Measurements from ENCODE around the gene PTPRU.

DNA sequence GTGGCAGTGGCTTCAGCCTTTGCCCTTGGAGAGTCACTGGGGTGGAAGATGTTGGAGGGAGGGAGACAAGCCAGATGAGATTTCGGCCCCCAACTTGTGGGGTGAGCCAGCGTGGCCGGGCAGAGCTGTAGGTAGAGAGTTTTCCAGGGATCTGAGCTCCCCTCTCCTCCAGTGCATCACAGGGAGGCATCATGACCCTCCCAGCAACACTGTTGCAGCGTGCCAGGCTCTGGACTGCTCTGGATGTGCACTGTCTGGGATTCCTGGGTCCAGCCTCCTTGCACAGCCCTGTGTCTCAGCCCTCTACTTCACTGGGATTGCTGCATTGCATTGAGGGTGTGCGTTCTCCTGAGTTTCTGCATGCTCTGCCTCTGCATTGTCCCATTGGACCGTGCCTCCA lies 8.9 kb downstream of the PTPRU start:
- no peak for TF ChIP-seq EP300 (IDR thresholded peaks at IDR 0.05)
- TF ChIP-seq, protein P1, sequence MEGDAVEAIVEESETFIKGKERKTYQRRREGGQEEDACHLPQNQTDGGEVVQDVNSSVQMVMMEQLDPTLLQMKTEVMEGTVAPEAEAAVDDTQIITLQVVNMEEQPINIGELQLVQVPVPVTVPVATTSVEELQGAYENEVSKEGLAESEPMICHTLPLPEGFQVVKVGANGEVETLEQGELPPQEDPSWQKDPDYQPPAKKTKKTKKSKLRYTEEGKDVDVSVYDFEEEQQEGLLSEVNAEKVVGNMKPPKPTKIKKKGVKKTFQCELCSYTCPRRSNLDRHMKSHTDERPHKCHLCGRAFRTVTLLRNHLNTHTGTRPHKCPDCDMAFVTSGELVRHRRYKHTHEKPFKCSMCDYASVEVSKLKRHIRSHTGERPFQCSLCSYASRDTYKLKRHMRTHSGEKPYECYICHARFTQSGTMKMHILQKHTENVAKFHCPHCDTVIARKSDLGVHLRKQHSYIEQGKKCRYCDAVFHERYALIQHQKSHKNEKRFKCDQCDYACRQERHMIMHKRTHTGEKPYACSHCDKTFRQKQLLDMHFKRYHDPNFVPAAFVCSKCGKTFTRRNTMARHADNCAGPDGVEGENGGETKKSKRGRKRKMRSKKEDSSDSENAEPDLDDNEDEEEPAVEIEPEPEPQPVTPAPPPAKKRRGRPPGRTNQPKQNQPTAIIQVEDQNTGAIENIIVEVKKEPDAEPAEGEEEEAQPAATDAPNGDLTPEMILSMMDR (IDR thresholded peaks at IDR 0.05): no peak
- no peak for TF ChIP-seq POLR2AphosphoS5 (IDR thresholded peaks at IDR 0.05)

Measured in suprapubic skin (tissue), 4 donors.